Astrocyte (in vitro differentiated cells and primary cell): ENCODE results near the gene FAS. TPM values are rescaled to one million over a fixed set of nuclear protein-coding genes. Genes with fewer than 3 reads are reported as not detected.

Experiments
- DNase-seq: peaks from one replicate; pipeline ENCODE4 v3.0.0-alpha.2; 2010; ENCODE audit warnings: low read depth
- FAIRE-seq: peaks from 2 replicates; lab custom pipeline; 2011; peaks lifted over from hg19 to GRCh38; lab: Jason Lieb, UNC
- H2AFZ ChIP-seq: 2 replicates; pipeline ENCODE4 v1.6.0; 2012; ENCODE audit warnings: low read depth, low read length, inconsistent platforms
- H3K27ac ChIP-seq: 2 replicates; pipeline ENCODE4 v1.5.1; 2011; ENCODE audit warnings: low read depth, low read length, inconsistent platforms
- H3K27me3 ChIP-seq: 2 replicates; pipeline ENCODE4 v1.6.0; 2011; ENCODE audit warnings: low read length, inconsistent platforms; ENCODE audit not compliant: insufficient read depth
- H3K36me3 ChIP-seq: 2 replicates; pipeline ENCODE4 v1.5.1; 2011; ENCODE audit warnings: low read length, inconsistent platforms; ENCODE audit not compliant: insufficient read depth
- H3K4me1 ChIP-seq: 2 replicates; pipeline ENCODE4 v1.5.1; 2011; ENCODE audit warnings: low read length, inconsistent platforms; ENCODE audit not compliant: insufficient read depth
- H3K4me2 ChIP-seq: 2 replicates; pipeline ENCODE4 v1.6.0; 2012; ENCODE audit warnings: low read length, inconsistent platforms
- H3K4me3 ChIP-seq: 2 replicates; pipeline ENCODE4 v1.5.1; 2011; ENCODE audit warnings: low read depth, mild to moderate bottlenecking, low read length, inconsistent platforms; ENCODE audit not compliant: insufficient read depth
- H3K79me2 ChIP-seq: 2 replicates; pipeline ENCODE4 v1.6.0; 2012; ENCODE audit warnings: mild to moderate bottlenecking, low read length, inconsistent platforms; ENCODE audit not compliant: insufficient read depth
- H3K9ac ChIP-seq: 2 replicates; pipeline ENCODE4 v1.6.0; 2012; ENCODE audit warnings: mild to moderate bottlenecking, low read length, inconsistent platforms
- H3K9me3 ChIP-seq: 2 replicates; pipeline ENCODE4 v1.5.1; 2012; ENCODE audit warnings: low read depth, mild to moderate bottlenecking, low read length, inconsistent platforms; ENCODE audit not compliant: insufficient read depth
- H4K20me1 ChIP-seq: 2 replicates; pipeline ENCODE4 v1.6.0; 2012; ENCODE audit warnings: low read length, inconsistent platforms; ENCODE audit not compliant: insufficient read depth
- H3K27ac Mint-ChIP-seq: one replicate; pipeline ENCODE4 v1.8.0; 2021; ENCODE audit warnings: mild to moderate bottlenecking, mixed read lengths; ENCODE audit not compliant: unreplicated experiment
- H3K27me3 Mint-ChIP-seq: one replicate; pipeline ENCODE4 v1.8.0; 2021; ENCODE audit warnings: low read depth, mixed read lengths; ENCODE audit not compliant: unreplicated experiment
- H3K36me3 Mint-ChIP-seq: one replicate; pipeline ENCODE4 v1.8.0; 2021; ENCODE audit warnings: low read depth, mixed read lengths; ENCODE audit not compliant: unreplicated experiment
- H3K4me1 Mint-ChIP-seq: one replicate; pipeline ENCODE4 v1.8.0; 2021; ENCODE audit warnings: low read depth, mixed read lengths; ENCODE audit not compliant: unreplicated experiment
- H3K4me3 Mint-ChIP-seq: one replicate; pipeline ENCODE4 v1.8.0; 2021; ENCODE audit warnings: mild to moderate bottlenecking, moderate library complexity, mixed read lengths; ENCODE audit not compliant: unreplicated experiment
- H3K9me3 Mint-ChIP-seq: one replicate; pipeline ENCODE4 v1.8.0; 2021; ENCODE audit warnings: mild to moderate bottlenecking, mixed read lengths; ENCODE audit not compliant: unreplicated experiment
- CTCF ChIP-seq: IDR thresholded peaks from 2 replicates; pipeline ENCODE4 v1.5.1; 2011; ENCODE audit warnings: low read depth, mild to moderate bottlenecking, inconsistent platforms, low read length, moderate library complexity; ENCODE audit not compliant: insufficient read depth
- EZH2 ChIP-seq: IDR thresholded peaks from 2 replicates; pipeline ENCODE4 v1.6.1; 2012; ENCODE audit warnings: mild to moderate bottlenecking, low read length, inconsistent platforms; ENCODE audit not compliant: insufficient read depth
- total RNA-seq: library from RNA; stranded (reverse); gene quantifications from 2 replicates; pipeline ENCODE4 v1.2.1, GENCODE V29; 2021

Gene FAS
- total RNA-seq, 1 donor from 2014 or later = 32.6 TPM

DNA sequence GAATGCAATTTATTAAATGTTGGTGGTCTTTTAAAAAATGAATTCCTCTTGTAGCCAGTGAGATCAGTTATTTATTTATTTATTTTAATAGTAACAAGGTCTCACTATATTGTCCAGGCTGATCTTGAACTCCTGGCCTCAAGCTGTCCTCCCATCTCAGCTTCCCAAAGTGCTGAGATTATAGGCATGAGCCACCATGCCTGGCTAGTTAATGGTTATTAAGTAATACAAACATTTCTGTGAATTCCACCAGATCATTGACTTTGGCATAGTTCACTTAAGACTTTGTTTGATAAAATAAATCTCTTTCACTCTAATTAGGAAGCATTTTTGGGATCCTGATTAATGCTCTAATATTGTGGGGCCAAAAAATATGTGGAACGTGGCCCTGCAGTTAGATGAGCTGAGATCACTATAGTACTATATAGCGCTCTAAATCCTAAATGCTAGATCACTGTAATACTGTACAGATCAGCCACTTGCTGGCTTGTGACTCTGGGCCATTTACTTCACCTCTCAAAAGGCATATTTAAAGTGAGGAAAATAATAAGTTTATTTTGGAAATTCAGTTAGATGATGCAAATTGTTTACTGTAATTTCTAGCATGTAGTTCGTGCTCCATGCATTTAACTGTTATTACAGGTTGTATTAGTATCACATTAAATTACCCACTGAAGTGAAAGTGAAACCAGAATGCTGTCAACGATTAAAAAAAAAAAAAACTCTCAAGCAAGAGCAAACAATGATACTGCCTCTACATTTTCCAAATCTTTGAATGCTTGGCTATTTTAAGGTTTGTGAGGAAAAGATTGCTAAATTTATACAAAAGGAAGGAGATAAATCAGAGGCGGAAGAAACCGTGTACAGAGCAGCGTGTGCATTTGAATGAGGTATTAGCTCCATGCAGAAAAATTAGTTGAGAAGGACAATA lies 15.9 kb upstream of the FAS start:
- peak overlapping the region; percentile 46 for H3K4me3 ChIP-seq
- DNase-seq (no peak), FAIRE-seq (peak; percentile 66)
- no peaks in the 10 kb centered on the region for H3K36me3 ChIP-seq
- H3K4me1 ChIP-seq = peaks cover 12% of the 10 kb centered on the region
- Mint-ChIP-seq H3K4me3 (no peak overlapping the region), H3K36me3 (no peaks in the 10 kb centered on the region), H3K27ac (peak overlapping the region; percentile 30), H3K27me3 (no peaks in the 10 kb centered on the region), H3K4me1 (peaks cover 8% of the 10 kb centered on the region), H3K9me3 (no peaks in the 10 kb centered on the region)
- no peaks in the 10 kb centered on the region for H3K9me3 ChIP-seq
- no peak for TF ChIP-seq EZH2
- TF ChIP-seq CTCF = no peak
- no peaks in the 10 kb centered on the region for H4K20me1 ChIP-seq
- H3K9ac ChIP-seq = peak overlapping the region; percentile 41
- peak overlapping the region; percentile 73 for H3K4me2 ChIP-seq
- no peak overlapping the region for H3K27ac ChIP-seq
- H3K27me3 ChIP-seq = no peaks in the 10 kb centered on the region
- no peaks in the 10 kb centered on the region for H3K79me2 ChIP-seq
- H2AFZ ChIP-seq = no peak overlapping the region

GRCh38 chr10:88975377-88975720 lies 15.2 kb upstream of the FAS start:
- Histone ChIP-seq H3K9ac (peak overlapping the region; percentile 41), H3K4me3 (peak overlapping the region; percentile 46), H3K36me3 (no peaks in the 10 kb centered on the region), H3K79me2 (no peaks in the 10 kb centered on the region), H2AFZ (no peak overlapping the region), H4K20me1 (peaks cover 4% of the 10 kb centered on the region), H3K4me1 (peaks cover 17% of the 10 kb centered on the region), H3K27me3 (no peaks in the 10 kb centered on the region), H3K4me2 (peak overlapping the region; percentile 73), H3K9me3 (no peaks in the 10 kb centered on the region), H3K27ac (no peak overlapping the region)
- TF ChIP-seq EZH2 (no peak), CTCF (no peak)
- Mint-ChIP-seq H3K9me3 (no peaks in the 10 kb centered on the region), H3K36me3 (no peaks in the 10 kb centered on the region), H3K4me1 (peaks cover 13% of the 10 kb centered on the region), H3K27ac (no peak overlapping the region), H3K4me3 (no peak overlapping the region), H3K27me3 (no peaks in the 10 kb centered on the region)
- no peak for DNase-seq
- no peak for FAIRE-seq

GRCh38 chr10:88978463-88978862 lies 12.1 kb upstream of the FAS start:
- H3K4me2 ChIP-seq = no peak overlapping the region
- H3K27me3 Mint-ChIP-seq = no peaks in the 10 kb centered on the region
- peaks cover 6% of the 10 kb centered on the region for H4K20me1 ChIP-seq
- no peaks in the 10 kb centered on the region for H3K79me2 ChIP-seq
- no peak overlapping the region for H3K27ac ChIP-seq
- no peak overlapping the region for H3K4me3 Mint-ChIP-seq
- H3K9me3 Mint-ChIP-seq = no peaks in the 10 kb centered on the region
- no peaks in the 10 kb centered on the region for H3K36me3 ChIP-seq
- peaks cover 23% of the 10 kb centered on the region for H3K4me1 ChIP-seq
- no peak overlapping the region for H3K27ac Mint-ChIP-seq
- no peak overlapping the region for H2AFZ ChIP-seq
- H3K9ac ChIP-seq = no peak overlapping the region
- no peaks in the 10 kb centered on the region for H3K27me3 ChIP-seq
- H3K36me3 Mint-ChIP-seq = peaks cover 5% of the 10 kb centered on the region
- FAIRE-seq (no peak), DNase-seq (no peak)
- H3K4me1 Mint-ChIP-seq = peaks cover 18% of the 10 kb centered on the region
- TF ChIP-seq EZH2 (no peak), CTCF (no peak)
- H3K4me3 ChIP-seq = no peak overlapping the region
- H3K9me3 ChIP-seq = no peaks in the 10 kb centered on the region
